SH-SY5Y (cell line): Measurements from ENCODE around the gene HIBCH.

ENCODE experiments used
- GATA2 ChIP-seq: IDR thresholded peaks from 2 replicates; pipeline ENCODE4 v1.6.1; 2011; ENCODE audit warnings: mild to moderate bottlenecking, low read depth, low read length
- GATA3 ChIP-seq: IDR thresholded peaks from 2 replicates; pipeline ENCODE4 v1.6.1; 2011; ENCODE audit warnings: low read depth, mild to moderate bottlenecking, low read length, moderate library complexity

DNA sequence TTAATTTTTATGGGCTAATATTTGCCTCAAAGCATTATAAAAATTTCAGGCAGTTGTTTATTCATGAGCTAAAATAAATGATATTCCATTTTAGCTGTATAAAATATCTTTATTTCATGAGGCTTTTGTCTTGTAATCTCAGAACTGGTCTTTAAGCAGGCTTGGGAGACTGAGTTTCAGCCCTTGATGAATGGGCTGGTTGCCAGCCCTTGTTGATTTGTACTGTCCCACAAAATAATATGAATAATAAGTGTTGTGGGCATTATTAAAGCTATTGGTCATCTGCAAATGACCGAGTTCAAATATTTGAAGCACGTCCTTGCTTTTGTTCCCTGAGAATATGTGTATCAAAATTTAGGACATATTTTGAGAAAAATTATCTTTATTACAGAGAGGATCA lies 41.9 kb upstream of the HIBCH start:
- TF ChIP-seq GATA2 (no peak), GATA3 (no peak)
